HG02610 (cell line): ENCODE results near the gene TAF4B.
"Not testable (repeated sequence)": the region's sequence is repeated elsewhere in the genome, so short reads cannot be mapped to it uniquely, and the experiment has no call there.

Source experiments
- ATAC-seq: cut with Tn5 transposase; IDR thresholded peaks from one replicate; pipeline ENCODE4 v1.9.1; 2021; ENCODE audit warnings: mild to moderate bottlenecking, moderate library complexity; ENCODE audit not compliant: unreplicated experiment

TAF4B gene

DNA sequence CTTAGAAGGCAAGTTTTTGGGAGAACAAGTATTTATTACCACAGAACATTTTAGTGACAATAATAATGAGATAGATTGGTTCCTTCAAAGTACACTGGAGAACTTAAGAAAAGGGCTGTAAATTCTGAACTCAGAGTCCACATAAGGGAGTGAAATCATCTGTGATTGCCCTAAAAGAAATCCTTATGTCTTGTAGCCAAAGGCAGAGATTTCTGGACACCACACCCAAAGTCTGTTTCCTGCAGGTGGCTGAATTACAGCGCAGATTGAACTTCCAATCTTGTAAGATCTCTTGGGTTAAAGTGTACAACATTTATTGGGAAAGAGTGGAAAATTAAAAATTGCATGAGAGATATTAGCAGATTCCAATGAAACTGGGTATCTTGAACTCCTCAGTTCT, 143.8 kb downstream of the TAF4B start:
- ATAC-seq: no peak

DNA sequence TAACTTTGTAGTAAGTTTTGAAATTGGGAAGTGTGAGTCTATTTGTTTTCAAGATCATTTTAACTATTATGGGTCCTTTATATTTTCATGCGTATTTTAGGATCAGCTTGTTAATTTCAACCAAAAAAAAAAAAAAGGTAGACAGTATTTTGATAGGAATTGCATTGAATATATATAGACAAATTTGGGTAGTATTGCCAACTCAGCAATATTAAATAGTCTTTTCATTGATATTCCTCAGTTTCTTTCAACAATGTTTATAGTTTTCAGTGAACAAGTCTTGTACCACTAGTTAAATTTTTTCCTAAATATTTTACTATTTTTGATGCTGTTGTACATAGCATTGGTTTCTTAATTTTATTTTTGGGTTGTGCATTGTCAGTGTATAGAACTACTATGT, 149.9 kb downstream of the TAF4B start:
- no peak for ATAC-seq

- no peak for ATAC-seq
Measured at GRCh38 chr18:26378701-26379100, 152.5 kb downstream of the TAF4B start.

- not testable (repeated sequence) for ATAC-seq
Measured at GRCh38 chr18:26381555-26381954, 155.3 kb downstream of the TAF4B start.

GRCh38 chr18:26383454-26384270, 157.4 kb downstream of the TAF4B start:
- peak; percentile 73 for ATAC-seq

DNA sequence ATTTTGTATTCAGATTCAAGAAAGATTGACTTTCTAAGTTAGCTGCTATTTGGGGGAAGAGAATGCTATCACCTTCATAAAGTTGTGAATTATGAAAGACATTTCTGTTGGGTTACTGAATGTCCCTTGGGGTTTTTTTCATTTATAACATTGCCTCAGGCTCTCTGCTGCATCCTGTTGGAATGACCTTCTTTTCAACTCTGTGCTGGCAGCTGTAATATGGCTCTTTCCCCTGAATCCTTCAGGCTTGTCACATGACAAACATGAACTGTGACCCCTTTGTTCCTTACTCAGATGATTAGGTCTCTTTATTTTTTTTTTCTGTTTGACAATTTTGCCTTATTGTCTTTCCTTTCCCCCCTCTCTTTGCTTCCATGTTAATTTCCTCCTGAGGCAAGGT, 159.8 kb downstream of the TAF4B start:
- ATAC-seq: no peak

DNA sequence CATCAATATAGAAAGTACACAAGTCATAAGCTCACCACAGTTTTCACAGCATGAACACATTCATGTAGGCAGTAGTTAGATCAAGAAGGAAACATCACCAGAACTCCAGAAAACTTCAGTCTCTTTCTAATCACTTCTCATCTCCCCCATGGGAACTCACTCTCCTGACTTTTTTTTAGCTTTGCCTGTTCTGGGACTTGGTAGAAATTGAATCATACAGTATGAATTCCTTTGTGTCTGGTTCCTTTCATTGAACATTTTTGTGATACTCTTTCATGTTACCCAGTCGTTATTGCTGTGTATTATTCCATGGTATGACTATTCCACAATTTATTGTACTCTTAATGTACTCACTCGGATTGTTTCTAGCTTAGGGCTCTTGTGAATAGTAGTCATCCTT, 160.2 kb downstream of the TAF4B start:
- no peak for ATAC-seq

GRCh38 chr18:26394047-26394654, 167.9 kb downstream of the TAF4B start:
- no peak for ATAC-seq

GRCh38 chr18:26397019-26397418, 170.8 kb downstream of the TAF4B start:
- no peak for ATAC-seq

DNA sequence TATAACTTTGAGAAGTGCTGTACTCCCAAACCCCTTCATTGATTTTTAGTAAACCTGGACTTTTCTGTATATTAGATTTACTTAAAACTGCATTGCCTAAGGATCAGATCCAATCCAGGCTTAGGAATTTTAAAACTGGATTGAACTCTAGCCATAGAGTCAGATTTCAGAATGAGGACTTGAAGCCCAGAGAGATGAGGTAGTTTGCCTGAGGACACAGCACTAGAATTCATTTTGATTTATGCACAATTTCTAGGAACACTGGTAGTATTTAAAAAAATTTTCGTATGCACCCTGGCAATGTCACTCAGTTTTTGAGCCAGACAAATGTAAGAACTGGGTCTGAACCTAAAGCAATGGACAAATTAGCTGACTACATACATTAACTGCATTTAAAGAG, 177.2 kb downstream of the TAF4B start:
- ATAC-seq: no peak

- peak; percentile 88 for ATAC-seq
Measured at GRCh38 chr18:26405190-26405801, 179.1 kb downstream of the TAF4B start.

DNA sequence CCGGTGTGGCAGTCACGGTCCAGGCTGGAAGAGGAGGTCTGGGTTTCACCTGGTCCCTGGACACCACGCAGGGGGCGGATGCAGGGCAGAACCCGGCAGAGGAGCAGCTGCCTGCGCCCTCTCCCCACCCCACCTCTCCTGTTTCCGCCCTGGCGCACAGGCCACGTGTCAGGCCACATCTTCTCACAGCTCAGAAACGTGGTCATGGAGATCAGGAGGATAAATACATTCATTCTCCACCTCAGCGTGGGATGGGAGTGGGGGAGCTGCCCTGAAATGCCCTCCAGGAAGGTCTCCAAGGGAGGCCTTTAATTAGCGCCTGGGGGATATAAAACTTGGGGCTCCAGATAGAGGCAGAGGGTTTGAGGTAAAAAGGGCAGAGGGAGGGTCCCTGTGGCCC, 180.1 kb downstream of the TAF4B start:
- ATAC-seq: no peak

DNA sequence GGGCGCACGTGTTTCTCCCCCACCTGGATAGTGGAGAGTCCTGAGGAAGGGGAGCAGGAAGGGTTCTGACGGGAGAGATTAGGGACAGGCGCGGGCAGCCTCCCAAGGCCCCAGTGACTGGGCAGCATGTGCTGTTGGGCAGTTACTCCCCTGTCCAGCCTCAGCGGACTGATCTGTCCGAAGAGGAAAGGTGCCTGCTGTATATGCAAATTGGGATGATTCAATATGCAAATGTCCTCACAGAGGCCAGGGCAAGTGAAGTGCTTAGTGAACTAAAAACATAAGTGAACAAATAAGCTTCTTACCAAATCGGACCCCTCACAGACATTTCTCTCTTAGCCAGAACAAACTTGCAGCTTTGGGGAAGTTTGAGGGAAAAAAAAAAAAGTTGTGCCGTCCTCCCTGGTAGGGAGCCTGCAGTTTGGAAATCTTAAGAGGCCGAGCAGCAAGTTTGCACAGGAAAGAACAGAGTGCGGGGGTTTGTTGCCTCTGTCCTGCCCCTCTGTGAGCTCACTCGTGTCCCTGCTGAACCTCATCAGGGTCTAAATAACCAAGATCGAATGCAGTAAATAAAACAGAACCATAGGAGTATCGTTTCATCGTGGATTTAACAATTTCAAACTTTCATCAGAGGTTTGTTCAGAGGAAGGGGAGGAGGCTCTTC, 180.7 kb downstream of the TAF4B start:
- no peak for ATAC-seq

- no peak for ATAC-seq
Measured at GRCh38 chr18:26407736-26408601, 181.7 kb downstream of the TAF4B start.

DNA sequence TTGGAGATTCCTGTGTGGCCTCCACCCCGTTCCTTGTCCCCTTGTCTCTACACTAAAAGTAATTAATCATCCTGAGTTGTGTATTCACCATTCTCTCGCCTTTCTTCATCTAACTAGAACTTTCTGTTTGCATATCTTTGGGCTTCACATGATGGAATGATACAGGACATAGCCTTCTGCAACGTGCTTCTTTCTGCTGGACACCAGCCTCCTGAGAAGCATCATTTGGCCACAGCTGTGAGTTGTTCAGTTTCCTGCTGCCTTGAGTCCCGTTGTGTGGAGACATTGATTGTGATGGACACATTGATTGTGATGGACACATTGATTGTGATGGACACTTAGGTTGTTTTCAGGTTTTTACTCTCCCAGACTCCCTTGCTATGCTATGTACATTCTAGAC, 182.8 kb downstream of the TAF4B start:
- no peak for ATAC-seq

GRCh38 chr18:26414901-26415440, 188.7 kb downstream of the TAF4B start:
- no peak for ATAC-seq

DNA sequence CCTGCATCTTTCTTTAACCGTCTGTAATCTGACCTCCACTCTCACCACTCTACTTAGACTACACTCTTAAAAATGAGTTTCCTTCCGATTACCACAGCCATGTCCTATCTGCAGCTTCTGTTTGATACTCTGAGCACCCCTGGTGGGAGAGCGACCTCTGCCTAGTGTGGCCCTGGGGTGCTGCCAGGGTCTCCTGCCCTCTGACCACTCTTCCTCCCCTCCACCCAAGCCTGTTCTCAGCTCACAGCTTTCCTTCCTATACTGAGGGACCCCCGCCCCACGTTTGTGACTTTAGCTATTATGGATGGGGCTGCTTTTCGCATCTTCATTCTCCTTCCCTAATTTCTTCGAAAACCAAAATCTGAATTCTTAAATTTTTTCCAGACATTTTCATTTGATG, 189.4 kb downstream of the TAF4B start:
- no peak for ATAC-seq

DNA sequence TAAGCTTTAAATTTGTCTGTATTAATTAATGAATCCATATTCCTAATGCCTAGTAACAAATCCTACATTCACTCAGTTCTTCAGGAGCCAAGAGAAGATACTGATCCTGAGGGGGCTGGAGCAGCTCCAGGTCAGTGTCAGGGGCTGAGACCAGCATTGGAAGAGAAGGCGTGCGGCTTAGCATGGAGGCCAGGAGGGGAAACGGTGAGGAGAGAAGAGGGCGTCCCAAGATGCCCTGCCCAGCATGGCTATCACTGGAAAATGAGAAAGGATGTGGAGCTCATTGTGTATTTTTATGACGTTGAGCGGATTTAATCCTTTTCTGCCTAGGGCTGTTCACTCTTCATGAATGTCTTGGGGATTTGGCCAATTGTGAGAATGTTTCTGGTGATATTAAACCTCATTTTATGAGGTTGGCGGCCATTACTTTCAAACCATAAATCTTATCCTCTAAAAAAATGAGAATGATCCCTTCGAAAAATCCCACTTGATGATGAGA, 190.5 kb downstream of the TAF4B start:
- no peak for ATAC-seq

- no peak for ATAC-seq
Measured at GRCh38 chr18:26417190-26417589, 190.9 kb downstream of the TAF4B start.

- ATAC-seq: no peak
Measured at GRCh38 chr18:26418225-26418624, 192.0 kb downstream of the TAF4B start.
